Measurements from ENCODE around the gene CAMTA1. TPM values are rescaled to one million over a fixed set of nuclear protein-coding genes. Genes with fewer than 3 reads are reported as not detected.

Gene CAMTA1
- total and polyA plus RNA-seq, 9 of the 15 experiments (the other 6 are each of a cell fraction or from before 2014, with no cell fraction given): 43.9 to 161 (median 65.9) TPM

- DNase-seq (ENCODE audit: extremely low read depth in 1 of 4, low spot score in 3 of 4) (no peak), ATAC-seq (no peak), FAIRE-seq (no peak)
- Histone ChIP-seq H3K9ac (ENCODE audit: insufficient read depth in 1 of 2, low read depth in 2 of 2, low read length in 2 of 2) (no peak overlapping the region), H3K9me1 (ENCODE audit: control insufficient read depth, insufficient read depth, low read length) (no peaks in the 10 kb centered on the region), H3K4me2 (ENCODE audit: insufficient read depth, low read length) (no peak overlapping the region), H3K4me3 (no peak overlapping the region), H3K79me2 (ENCODE audit: control insufficient read depth, insufficient read depth, low read length) (no peaks in the 10 kb centered on the region), H3K4me1 (replicated peaks in 1 of 2; ENCODE audit: control insufficient read depth in 2 of 2, insufficient read depth in 2 of 2, low read length in 2 of 2) (no peaks in the 10 kb centered on the region; a peak in 1 of 5 replicates), H3K36me3 (ENCODE audit: control insufficient read depth, insufficient read depth, low read length) (no peaks in the 10 kb centered on the region), H3K9me3 (replicated peaks; ENCODE audit: control insufficient read depth, insufficient read depth, low read depth, low read length) (no peaks in the 10 kb centered on the region), H4K20me1 (replicated peaks; ENCODE audit: control insufficient read depth, insufficient read depth, low read length) (peaks cover 6% of the 10 kb centered on the region; the same call in 1 of the 2 replicates), H2AFZ (ENCODE audit: low read depth, low read length) (no peak overlapping the region), H3K27me3 (ENCODE audit: control insufficient read depth in 2 of 2, insufficient read depth in 2 of 2, low read length in 2 of 2) (peaks cover 5 to 57% of the 10 kb centered on the region in 2 experiments; a peak in 4 of 5 replicates), H3K27ac (ENCODE audit: extremely low read depth, low read depth, low read length) (no peak overlapping the region)
- BruUV-seq (replicated peaks): no TSS peak
- WGBS (ENCODE audit: insufficient coverage, low coverage, missing lambda C conversion rate): under 1% methylated on average over 10 of the region's 10 CpGs
- intact Hi-C loops (cut with micrococcal nuclease) (no loop called here), in situ Hi-C loops (cut with MboI) (no loop called here)
- CTCF ChIA-PET (ENCODE audit: low intra/inter-chr PET ratio): no interaction called here
- TF ChIP-seq HNRNPLL (IDR thresholded peaks at IDR 0.05; ENCODE audit: low read depth, low read length, poor library complexity, severe bottlenecking) (no peak), ZNF124 (CRISPR knock-in tag; IDR thresholded peaks at IDR 0.05) (no peak), GATAD2A (IDR thresholded peaks at IDR 0.05) (no peak), DLX4 (CRISPR knock-in tag; IDR thresholded peaks at IDR 0.05) (no peak), C11orf30 (IDR thresholded peaks at IDR 0.05; ENCODE audit: low read depth) (no peak), HMBOX1 (IDR thresholded peaks at IDR 0.05) (no peak), PHF21A (IDR thresholded peaks at IDR 0.05; ENCODE audit: borderline replicate concordance, low read depth) (no peak), SMARCB1 (IDR thresholded peaks at IDR 0.05; ENCODE audit: insufficient read length, low read depth) (no peak), YY1 (IDR thresholded peaks at IDR 0.05; ENCODE audit: borderline replicate concordance in 1 of 3, control insufficient read depth in 1 of 3, extremely low read depth in 1 of 3, insufficient read depth in 3 of 3, insufficient read length in 1 of 3, insufficient replicate concordance in 2 of 3, low read depth in 1 of 3, low read length in 2 of 3) (no peak), CHD4 (IDR thresholded peaks at IDR 0.05; ENCODE audit: insufficient read depth, insufficient replicate concordance, low read depth, low read length, poor library complexity, severe bottlenecking) (no peak), SFPQ (IDR thresholded peaks at IDR 0.05; ENCODE audit: low read depth, low read length) (no peak), FOXK1 (CRISPR knock-in tag; IDR thresholded peaks at IDR 0.05; ENCODE audit: borderline replicate concordance) (no peak)
- POLR2A ChIA-PET: interaction anchor here (0.6 kb wide), 1 partner anchor 266 kb away, joined by 3 read pairs; no protein-coding TSS in a partner anchor
Measured at GRCh38 chr1:7448986-7449385, 663.7 kb downstream of the CAMTA1 start.
